ENCODE data around the gene SLC17A7. TPM values are rescaled to one million over a fixed set of nuclear protein-coding genes. Genes with fewer than 3 reads are reported as not detected.

The SLC17A7 gene
- total and polyA plus RNA-seq, 9 of the 15 experiments (the other 6 are each of a cell fraction or from before 2014, with no cell fraction given) = 1.1 to 15.7 (median 2.4) TPM

DNA sequence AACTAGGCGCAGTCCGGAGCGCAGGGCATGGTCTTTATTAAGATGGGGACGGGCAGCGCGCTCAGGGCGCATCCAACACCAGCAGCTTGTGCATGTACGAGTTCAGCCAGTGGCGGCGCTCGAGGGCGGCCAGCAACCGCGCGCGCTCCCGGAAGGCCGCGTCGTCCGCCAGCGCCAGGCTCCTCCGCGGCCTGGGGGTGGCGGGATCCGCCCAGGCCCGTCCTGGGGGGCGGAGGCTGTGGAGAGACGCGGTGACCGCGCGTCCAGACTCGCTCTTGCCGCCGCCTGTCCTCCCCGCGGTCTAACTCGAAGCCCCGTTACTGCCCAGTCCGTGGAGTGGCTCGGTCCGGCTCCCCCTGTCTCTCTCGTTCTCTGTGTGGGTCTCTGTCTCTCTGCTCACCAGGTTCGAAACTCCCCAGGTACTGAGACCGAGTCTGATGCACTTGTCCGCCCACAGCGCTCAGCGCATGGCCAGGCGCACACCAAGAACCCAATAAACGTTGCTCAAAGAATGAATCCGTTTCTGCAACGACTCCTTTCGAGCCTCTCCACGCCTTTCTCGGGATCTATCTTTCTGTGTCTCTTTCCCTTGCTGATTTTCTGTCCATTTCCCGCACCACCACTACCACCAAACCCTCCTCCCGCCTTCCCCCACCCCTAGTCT, 18.8 kb downstream of the SLC17A7 start (continued):
- TF ChIP-seq, protein P1, sequence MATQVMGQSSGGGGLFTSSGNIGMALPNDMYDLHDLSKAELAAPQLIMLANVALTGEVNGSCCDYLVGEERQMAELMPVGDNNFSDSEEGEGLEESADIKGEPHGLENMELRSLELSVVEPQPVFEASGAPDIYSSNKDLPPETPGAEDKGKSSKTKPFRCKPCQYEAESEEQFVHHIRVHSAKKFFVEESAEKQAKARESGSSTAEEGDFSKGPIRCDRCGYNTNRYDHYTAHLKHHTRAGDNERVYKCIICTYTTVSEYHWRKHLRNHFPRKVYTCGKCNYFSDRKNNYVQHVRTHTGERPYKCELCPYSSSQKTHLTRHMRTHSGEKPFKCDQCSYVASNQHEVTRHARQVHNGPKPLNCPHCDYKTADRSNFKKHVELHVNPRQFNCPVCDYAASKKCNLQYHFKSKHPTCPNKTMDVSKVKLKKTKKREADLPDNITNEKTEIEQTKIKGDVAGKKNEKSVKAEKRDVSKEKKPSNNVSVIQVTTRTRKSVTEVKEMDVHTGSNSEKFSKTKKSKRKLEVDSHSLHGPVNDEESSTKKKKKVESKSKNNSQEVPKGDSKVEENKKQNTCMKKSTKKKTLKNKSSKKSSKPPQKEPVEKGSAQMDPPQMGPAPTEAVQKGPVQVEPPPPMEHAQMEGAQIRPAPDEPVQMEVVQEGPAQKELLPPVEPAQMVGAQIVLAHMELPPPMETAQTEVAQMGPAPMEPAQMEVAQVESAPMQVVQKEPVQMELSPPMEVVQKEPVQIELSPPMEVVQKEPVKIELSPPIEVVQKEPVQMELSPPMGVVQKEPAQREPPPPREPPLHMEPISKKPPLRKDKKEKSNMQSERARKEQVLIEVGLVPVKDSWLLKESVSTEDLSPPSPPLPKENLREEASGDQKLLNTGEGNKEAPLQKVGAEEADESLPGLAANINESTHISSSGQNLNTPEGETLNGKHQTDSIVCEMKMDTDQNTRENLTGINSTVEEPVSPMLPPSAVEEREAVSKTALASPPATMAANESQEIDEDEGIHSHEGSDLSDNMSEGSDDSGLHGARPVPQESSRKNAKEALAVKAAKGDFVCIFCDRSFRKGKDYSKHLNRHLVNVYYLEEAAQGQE (IDR thresholded peaks at IDR 0.05; ENCODE audit: borderline replicate concordance) = peak; percentile 47; the same call in 1 of the 2 replicates
- TF ChIP-seq, protein P1 (CRISPR knock-in tag; IDR thresholded peaks at IDR 0.05; ENCODE audit: low read depth) = no peak
- TF ChIP-seq GABPA (tag; conservative IDR thresholded peaks at IDR 0.05; ENCODE audit: low read depth) (peak; percentile 35; the same call in 1 of the 2 replicates), CREB3L1 (IDR thresholded peaks at IDR 0.05; ENCODE audit: borderline replicate concordance, low read depth) (peak; percentile 55; the same call in 1 of the 2 replicates), CCNT2 (IDR thresholded peaks at IDR 0.05; ENCODE audit: borderline replicate concordance, extremely low read depth, insufficient read length, low read depth, low read length) (peak; percentile 87), RBM25 (IDR thresholded peaks at IDR 0.05; ENCODE audit: low read depth, low read length, severe bottlenecking) (peak; percentile 23), CSDE1 (IDR thresholded peaks at IDR 0.05) (0 out of 4 replicates have a peak, but pooled peaks of 1 of the 2 experiments have one; percentile 29), MYC (IDR thresholded peaks at IDR 0.05; ENCODE audit: low read depth, low read length) (peak; percentile 71), MYC (CRISPR knock-in tag; IDR thresholded peaks at IDR 0.05; ENCODE audit: borderline replicate concordance, low read depth) (no peak), PTBP1 (IDR thresholded peaks at IDR 0.05; ENCODE audit: low read depth, low read length) (no peak), ZNF197 (CRISPR knock-in tag; IDR thresholded peaks at IDR 0.05; ENCODE audit: low read depth) (no peak), DPF2 (IDR thresholded peaks at IDR 0.05) (0 out of 2 replicates have a peak, but pooled peaks have one; percentile 32), TAF1 (IDR thresholded peaks at IDR 0.05; ENCODE audit: control insufficient read depth, extremely low read depth, insufficient read depth, low read length, severe bottlenecking) (peak; percentile 27), SMARCE1 (IDR thresholded peaks at IDR 0.05) (no peak), KLF1 (tag; IDR thresholded peaks at IDR 0.05) (peak; percentile 90), ZNF282 (CRISPR knock-in tag; IDR thresholded peaks at IDR 0.05) (0 out of 2 replicates have a peak, but pooled peaks have one; percentile 61)
- TF ChIP-seq, protein P2, sequence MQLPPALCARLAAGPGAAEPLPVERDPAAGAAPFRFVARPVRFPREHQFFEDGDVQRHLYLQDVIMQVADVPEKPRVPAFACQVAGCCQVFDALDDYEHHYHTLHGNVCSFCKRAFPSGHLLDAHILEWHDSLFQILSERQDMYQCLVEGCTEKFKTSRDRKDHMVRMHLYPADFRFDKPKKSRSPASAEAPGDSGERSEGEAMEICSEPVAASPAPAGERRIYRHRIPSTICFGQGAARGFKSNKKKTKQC (CRISPR knock-in tag; IDR thresholded peaks at IDR 0.05) = peak; percentile 79; the same call in 1 of the 2 replicates
